Sigmoid colon (tissue), 7 donors: Measurements from ENCODE around the gene VPS8. TPM values are rescaled to one million over a fixed set of nuclear protein-coding genes. Genes with fewer than 3 reads are reported as not detected.

ENCODE experiments used
- DNase-seq: peaks from one replicate; pipeline ENCODE4 v3.0.0-alpha.2; 2019
- H3K27ac ChIP-seq, 4 donors: fragments of 200-600 bp; sonication (generic); one replicate each; pipeline ENCODE4 v1.5.1; 2016 to 2019; ENCODE audit warnings: mild to moderate bottlenecking in 1 of 4
- H3K27me3 ChIP-seq, 3 donors: fragments of 200-600 bp; sonication (generic); one replicate each; pipeline ENCODE4 v1.5.1; 2019; ENCODE audit warnings: mild to moderate bottlenecking in 1 of 3
- H3K36me3 ChIP-seq, 4 donors: fragments of 200-600 bp; sonication (generic); one replicate each; pipeline ENCODE4 v1.5.1; 2016 to 2019
- H3K4me1 ChIP-seq, 4 donors: fragments of 200-600 bp; sonication (generic); one replicate each; pipeline ENCODE4 v1.5.1; 2017 to 2019
- H3K4me3 ChIP-seq, 4 donors: fragments of 200-600 bp; sonication (generic); one replicate each; pipeline ENCODE4 v1.5.1; 2017 to 2019; ENCODE audit warnings: mild to moderate bottlenecking in 2 of 4, moderate library complexity in 1 of 4
- H3K9me3 ChIP-seq, 4 donors: fragments of 200-600 bp in 3 of 4; sonication (generic) in 3 of 4; one replicate each; pipeline versions ENCODE4 v1.5.1 to v1.6.1; 2013 to 2019
- CTCF ChIP-seq, 4 experiments: fragments of 450-650 bp in 3 of 4; fragments of 200-600 bp in 1 of 4; IDR thresholded peaks; one replicate each; pipeline ENCODE4 v1.5.1; 2016 to 2019; ENCODE audit warnings: antibody characterized with exemption in 4 of 4, mild to moderate bottlenecking in 3 of 4, moderate library complexity in 2 of 4
- EP300 ChIP-seq, 4 donors: sonication (generic); formaldehyde crosslinking; IDR thresholded peaks; one replicate each; pipeline ENCODE4 v1.6.1; 2017; ENCODE audit warnings: antibody characterized with exemption in 4 of 4
- POLR2A ChIP-seq, 2 donors: fragments of 450-650 bp; IDR thresholded peaks; one replicate each; pipeline ENCODE4 v1.6.1; 2016; ENCODE audit warnings: antibody characterized with exemption in 2 of 2, mild to moderate bottlenecking in 2 of 2, moderate library complexity in 2 of 2
- POLR2AphosphoS5 ChIP-seq, 4 donors: sonication (generic); formaldehyde crosslinking; IDR thresholded peaks; one replicate each; pipeline ENCODE4 v1.6.1; 2017; ENCODE audit warnings: antibody characterized with exemption in 4 of 4
- WGBS, 2 donors: extraction: QIAGEN DNeasy Blood & Tissue Kit; methylation state at CpG; one replicate each; pipeline ENCODE4 v1.1.7; 2013; 5-methylcytosine and 5-hydroxymethylcytosine counted together
- intact Hi-C: fragments of 100-400 bp; cut with DNase I; formaldehyde crosslinking; loops from one replicate; pipeline ENCODE4 v1.15.1; 2023
- polyA plus RNA-seq, 3 donors: library from polyadenylated mRNA; stranded (reverse); fragments of 200-250 nt; gene quantifications; one replicate each; pipeline ENCODE4 v1.2.3, GENCODE V29; 2013
- total RNA-seq, 4 donors: library from RNA; depleted of rRNA; stranded (reverse); fragments of >200 nt; gene quantifications; one replicate each; pipeline ENCODE4 v1.1.0, GENCODE V29; 2016
- donor health status: healthy with polysubstance abuse.
- donor health status: Bipolar disorder and iron deficiency.
- donor health status: healthy.

VPS8 gene
- total and polyA plus RNA-seq, 7 donors, result 12.0 to 64.5 (median 34.6) TPM

DNA sequence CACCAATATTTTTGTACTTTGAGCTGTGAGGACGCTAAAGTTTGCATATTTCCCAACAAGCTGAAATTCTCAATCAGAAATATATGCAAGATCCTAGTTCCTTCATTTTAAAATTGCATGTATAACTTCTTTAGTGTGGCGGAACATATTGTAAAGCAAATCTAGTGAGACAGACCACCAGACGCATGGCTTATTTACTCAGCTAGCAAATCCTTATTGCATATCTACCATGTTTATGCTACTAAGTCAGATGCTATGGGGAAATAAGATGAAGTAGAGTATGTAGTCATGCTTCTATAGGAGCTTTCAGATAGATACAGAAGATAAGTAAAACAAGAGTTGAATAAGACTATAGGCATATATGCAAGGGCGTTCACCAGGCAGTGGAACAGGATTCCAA is 278.8 kb downstream of the VPS8 start:
- Histone ChIP-seq H3K27me3 (no peaks in the 10 kb centered on the region), H3K4me3 (no peak overlapping the region), H3K4me1 (peaks cover 0 to 65% (median 44%) of the 10 kb centered on the region in 4 donors), H3K36me3 (no peaks in the 10 kb centered on the region), H3K27ac (no peak overlapping the region), H3K9me3 (no peaks in the 10 kb centered on the region)
- 93 to 94% methylated on average over 4 of the region's 4 CpGs for WGBS, 2 donors
- TF ChIP-seq CTCF (IDR thresholded peaks at IDR 0.05), result no peak
- TF ChIP-seq POLR2A (IDR thresholded peaks at IDR 0.05), result no peak
- no peak for TF ChIP-seq EP300 (IDR thresholded peaks at IDR 0.05)
- no peak for TF ChIP-seq POLR2AphosphoS5 (IDR thresholded peaks at IDR 0.05)
- intact Hi-C loops, result no loop called here
- DNase-seq, result no peak

DNA sequence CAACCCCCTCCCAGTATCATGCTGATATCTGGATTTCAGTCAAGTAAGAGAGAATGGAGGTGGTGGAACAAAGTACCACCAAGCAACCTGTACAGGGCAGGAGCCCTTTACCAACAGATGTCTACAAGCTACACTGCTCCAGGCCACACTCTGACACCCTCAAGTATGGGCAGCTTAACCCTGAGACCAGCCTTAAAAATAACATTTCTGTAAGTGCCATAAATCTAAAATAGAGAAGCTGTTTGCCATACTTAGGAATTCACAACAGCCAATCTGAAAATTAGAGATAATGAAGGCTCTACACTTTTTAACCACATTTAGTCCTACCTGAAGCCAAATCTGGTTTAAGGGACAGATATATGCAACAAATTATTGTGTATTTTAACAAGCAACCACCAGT is 281.1 kb downstream of the VPS8 start:
- intact Hi-C loops, result no loop called here
- H3K27ac ChIP-seq, result no peak overlapping the region
- H3K36me3 ChIP-seq, result no peaks in the 10 kb centered on the region
- H3K9me3 ChIP-seq, result no peaks in the 10 kb centered on the region
- no peak overlapping the region for H3K4me3 ChIP-seq
- DNase-seq, result no peak
- TF ChIP-seq POLR2AphosphoS5 (IDR thresholded peaks at IDR 0.05) (no peak), CTCF (IDR thresholded peaks at IDR 0.05) (no peak), POLR2A (IDR thresholded peaks at IDR 0.05) (no peak), EP300 (IDR thresholded peaks at IDR 0.05) (no peak)
- H3K27me3 ChIP-seq, result no peaks in the 10 kb centered on the region
- peaks cover 0 to 54% (median 34%) of the 10 kb centered on the region in 4 donors for H3K4me1 ChIP-seq

DNA sequence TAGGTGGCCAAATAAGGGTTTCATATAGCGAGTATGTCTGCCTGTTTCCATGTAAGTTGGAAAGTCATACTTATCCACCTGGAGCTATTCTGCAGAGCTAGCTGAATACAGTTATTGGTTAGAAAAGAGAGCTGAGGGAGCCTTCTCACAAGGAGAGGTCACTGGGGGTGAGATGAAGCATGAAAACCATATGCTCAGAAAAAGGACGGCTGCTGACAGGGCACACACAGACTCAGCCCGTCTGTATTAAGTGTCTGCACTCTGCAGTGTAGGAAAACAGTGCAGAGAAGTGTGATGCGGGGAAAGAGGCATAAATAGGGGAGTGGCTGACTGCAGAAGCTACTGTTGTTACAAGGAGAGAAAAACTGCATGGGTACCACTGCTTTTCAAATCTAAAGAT is 282.7 kb downstream of the VPS8 start:
- Histone ChIP-seq H3K9me3 (no peaks in the 10 kb centered on the region), H3K4me3 (no peak overlapping the region), H3K4me1 (peaks cover 0 to 44% (median 30%) of the 10 kb centered on the region in 4 donors), H3K36me3 (no peaks in the 10 kb centered on the region), H3K27ac (no peak overlapping the region), H3K27me3 (no peaks in the 10 kb centered on the region)
- WGBS, 2 donors, result 82 to 85% methylated on average over 4 of the region's 4 CpGs
- no peak for TF ChIP-seq EP300 (IDR thresholded peaks at IDR 0.05)
- no peak for TF ChIP-seq POLR2AphosphoS5 (IDR thresholded peaks at IDR 0.05)
- no peak for TF ChIP-seq CTCF (IDR thresholded peaks at IDR 0.05)
- no peak for TF ChIP-seq POLR2A (IDR thresholded peaks at IDR 0.05)
- intact Hi-C loops, result no loop called here
- no peak for DNase-seq

Other genes with a start within 250 kb of the VPS8 start
- 10 to 100 TPM; 31.0 to 34.1 (median 33.5) TPM for gene MAGEF1, start 100.1 kb upstream of the VPS8 start, total RNA-seq
- 10 to 100 TPM; 29.4 to 43.6 (median 30.6) TPM for gene MAGEF1, start 100.1 kb upstream of the VPS8 start, polyA plus RNA-seq